ENCODE measurements around the gene MARCHF7. TPM values are rescaled to one million over a fixed set of nuclear protein-coding genes. Genes with fewer than 3 reads are reported as not detected.

MARCHF7 gene
- total and polyA plus RNA-seq, 2 of the 13 experiments (the other 11 are each of a cell fraction or from before 2014, with no cell fraction given), result 32.8 to 88.5 TPM

DNA sequence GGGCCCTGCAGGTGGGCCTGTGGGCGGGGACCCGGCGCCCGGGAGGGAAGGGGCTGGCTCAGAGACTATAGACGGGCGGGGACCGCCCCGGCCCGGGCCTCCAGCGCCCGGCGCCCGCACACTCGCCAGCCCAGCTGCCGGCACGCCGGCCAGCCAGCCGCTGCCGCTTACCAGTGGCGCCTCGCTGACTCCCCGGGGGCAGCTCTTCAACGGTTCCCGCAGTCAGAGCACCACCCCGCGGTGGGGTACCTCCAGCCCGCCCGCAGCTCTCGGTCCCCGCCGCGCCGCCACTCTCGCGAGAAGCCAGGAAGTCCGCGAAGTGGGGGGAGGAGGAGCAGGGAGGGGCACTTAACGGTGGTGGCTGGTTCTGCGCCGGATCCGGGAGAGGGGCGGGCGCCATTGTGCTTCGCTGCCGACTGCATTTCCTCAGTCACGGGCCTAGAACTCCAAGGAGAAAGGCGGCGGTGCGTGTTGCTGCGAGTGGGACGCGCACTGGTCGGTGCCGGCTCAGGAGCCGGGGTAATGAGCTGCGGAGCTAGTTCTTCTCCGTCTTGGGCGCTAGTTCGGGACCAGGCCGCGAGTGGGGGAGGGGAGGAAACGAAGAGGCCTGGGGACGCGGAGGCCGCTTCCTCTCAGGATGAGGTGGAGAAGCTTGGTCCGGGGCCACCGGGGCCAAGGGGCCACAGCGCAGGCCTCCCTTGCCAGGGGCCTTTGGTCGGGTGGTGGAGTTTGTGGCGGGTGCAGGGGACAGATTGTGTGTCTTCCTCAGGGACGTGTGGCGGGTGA, at the start of gene MARCHF7 (continued):
- TF ChIP-seq ZSCAN21 (CRISPR knock-in tag; IDR thresholded peaks at IDR 0.05; ENCODE audit: borderline replicate concordance) (peak; percentile 97; the same call in 1 of the 2 replicates), ETV6 (CRISPR knock-in tag; conservative IDR thresholded peaks at IDR 0.05) (peak; percentile 92; the same call in 1 of the 2 replicates), HNF4G (IDR thresholded peaks at IDR 0.05; ENCODE audit: borderline replicate concordance, low read depth, low read length) (no peak; the same call in 1 of the 2 replicates), HNF4G (CRISPR knock-in tag; IDR thresholded peaks at IDR 0.05; ENCODE audit: borderline replicate concordance, low read depth) (peak; percentile 71; the same call in 1 of the 2 replicates), ZNF747 (CRISPR knock-in tag; IDR thresholded peaks at IDR 0.05; ENCODE audit: borderline replicate concordance) (peak; percentile 95; the same call in 1 of the 2 replicates), ZNF879 (CRISPR knock-in tag; IDR thresholded peaks at IDR 0.05) (peak; percentile 87; the same call in 1 of the 2 replicates), ZBTB38 (CRISPR knock-in tag; IDR thresholded peaks at IDR 0.05) (peak; percentile 78), KDM5B (CRISPR knock-in tag; IDR thresholded peaks at IDR 0.05; ENCODE audit: borderline replicate concordance) (peak; percentile 99), HNRNPUL1 (IDR thresholded peaks at IDR 0.05; ENCODE audit: low read depth, low read length) (peak; percentile 48; the same call in 1 of the 2 replicates), ZNF670 (CRISPR knock-in tag; IDR thresholded peaks at IDR 0.05; ENCODE audit: borderline replicate concordance) (peak; percentile 96), PRMT3 (CRISPR knock-in tag; IDR thresholded peaks at IDR 0.05; ENCODE audit: borderline replicate concordance, low read depth) (peak; percentile 87; the same call in 1 of the 2 replicates), AKAP8 (CRISPR knock-in tag; IDR thresholded peaks at IDR 0.05) (peak; percentile 86; the same call in 1 of the 2 replicates), EZH2 (conservative IDR thresholded peaks at IDR 0.05; ENCODE audit: low read depth, low read length) (no peak)
- TF ChIP-seq, protein P1, sequence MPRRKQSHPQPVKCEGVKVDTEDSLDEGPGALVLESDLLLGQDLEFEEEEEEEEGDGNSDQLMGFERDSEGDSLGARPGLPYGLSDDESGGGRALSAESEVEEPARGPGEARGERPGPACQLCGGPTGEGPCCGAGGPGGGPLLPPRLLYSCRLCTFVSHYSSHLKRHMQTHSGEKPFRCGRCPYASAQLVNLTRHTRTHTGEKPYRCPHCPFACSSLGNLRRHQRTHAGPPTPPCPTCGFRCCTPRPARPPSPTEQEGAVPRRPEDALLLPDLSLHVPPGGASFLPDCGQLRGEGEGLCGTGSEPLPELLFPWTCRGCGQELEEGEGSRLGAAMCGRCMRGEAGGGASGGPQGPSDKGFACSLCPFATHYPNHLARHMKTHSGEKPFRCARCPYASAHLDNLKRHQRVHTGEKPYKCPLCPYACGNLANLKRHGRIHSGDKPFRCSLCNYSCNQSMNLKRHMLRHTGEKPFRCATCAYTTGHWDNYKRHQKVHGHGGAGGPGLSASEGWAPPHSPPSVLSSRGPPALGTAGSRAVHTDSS (CRISPR knock-in tag; conservative IDR thresholded peaks at IDR 0.05), result no peak
- TF ChIP-seq, protein P2, sequence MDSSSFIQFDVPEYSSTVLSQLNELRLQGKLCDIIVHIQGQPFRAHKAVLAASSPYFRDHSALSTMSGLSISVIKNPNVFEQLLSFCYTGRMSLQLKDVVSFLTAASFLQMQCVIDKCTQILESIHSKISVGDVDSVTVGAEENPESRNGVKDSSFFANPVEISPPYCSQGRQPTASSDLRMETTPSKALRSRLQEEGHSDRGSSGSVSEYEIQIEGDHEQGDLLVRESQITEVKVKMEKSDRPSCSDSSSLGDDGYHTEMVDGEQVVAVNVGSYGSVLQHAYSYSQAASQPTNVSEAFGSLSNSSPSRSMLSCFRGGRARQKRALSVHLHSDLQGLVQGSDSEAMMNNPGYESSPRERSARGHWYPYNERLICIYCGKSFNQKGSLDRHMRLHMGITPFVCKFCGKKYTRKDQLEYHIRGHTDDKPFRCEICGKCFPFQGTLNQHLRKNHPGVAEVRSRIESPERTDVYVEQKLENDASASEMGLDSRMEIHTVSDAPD (CRISPR knock-in tag; IDR thresholded peaks at IDR 0.05), result peak; percentile 92
- TF ChIP-seq, protein P3, sequence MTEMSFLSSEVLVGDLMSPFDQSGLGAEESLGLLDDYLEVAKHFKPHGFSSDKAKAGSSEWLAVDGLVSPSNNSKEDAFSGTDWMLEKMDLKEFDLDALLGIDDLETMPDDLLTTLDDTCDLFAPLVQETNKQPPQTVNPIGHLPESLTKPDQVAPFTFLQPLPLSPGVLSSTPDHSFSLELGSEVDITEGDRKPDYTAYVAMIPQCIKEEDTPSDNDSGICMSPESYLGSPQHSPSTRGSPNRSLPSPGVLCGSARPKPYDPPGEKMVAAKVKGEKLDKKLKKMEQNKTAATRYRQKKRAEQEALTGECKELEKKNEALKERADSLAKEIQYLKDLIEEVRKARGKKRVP (CRISPR knock-in tag; IDR thresholded peaks at IDR 0.05), result peak in 1 of 2 experiments; percentile 87; a peak in 2 of 4 replicates
- TF ChIP-seq, protein P4, sequence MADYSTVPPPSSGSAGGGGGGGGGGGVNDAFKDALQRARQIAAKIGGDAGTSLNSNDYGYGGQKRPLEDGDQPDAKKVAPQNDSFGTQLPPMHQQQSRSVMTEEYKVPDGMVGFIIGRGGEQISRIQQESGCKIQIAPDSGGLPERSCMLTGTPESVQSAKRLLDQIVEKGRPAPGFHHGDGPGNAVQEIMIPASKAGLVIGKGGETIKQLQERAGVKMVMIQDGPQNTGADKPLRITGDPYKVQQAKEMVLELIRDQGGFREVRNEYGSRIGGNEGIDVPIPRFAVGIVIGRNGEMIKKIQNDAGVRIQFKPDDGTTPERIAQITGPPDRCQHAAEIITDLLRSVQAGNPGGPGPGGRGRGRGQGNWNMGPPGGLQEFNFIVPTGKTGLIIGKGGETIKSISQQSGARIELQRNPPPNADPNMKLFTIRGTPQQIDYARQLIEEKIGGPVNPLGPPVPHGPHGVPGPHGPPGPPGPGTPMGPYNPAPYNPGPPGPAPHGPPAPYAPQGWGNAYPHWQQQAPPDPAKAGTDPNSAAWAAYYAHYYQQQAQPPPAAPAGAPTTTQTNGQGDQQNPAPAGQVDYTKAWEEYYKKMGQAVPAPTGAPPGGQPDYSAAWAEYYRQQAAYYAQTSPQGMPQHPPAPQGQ (CRISPR knock-in tag; IDR thresholded peaks at IDR 0.05; ENCODE audit: borderline replicate concordance), result no peak
- TF ChIP-seq, protein P5, sequence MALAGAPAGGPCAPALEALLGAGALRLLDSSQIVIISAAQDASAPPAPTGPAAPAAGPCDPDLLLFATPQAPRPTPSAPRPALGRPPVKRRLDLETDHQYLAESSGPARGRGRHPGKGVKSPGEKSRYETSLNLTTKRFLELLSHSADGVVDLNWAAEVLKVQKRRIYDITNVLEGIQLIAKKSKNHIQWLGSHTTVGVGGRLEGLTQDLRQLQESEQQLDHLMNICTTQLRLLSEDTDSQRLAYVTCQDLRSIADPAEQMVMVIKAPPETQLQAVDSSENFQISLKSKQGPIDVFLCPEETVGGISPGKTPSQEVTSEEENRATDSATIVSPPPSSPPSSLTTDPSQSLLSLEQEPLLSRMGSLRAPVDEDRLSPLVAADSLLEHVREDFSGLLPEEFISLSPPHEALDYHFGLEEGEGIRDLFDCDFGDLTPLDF (CRISPR knock-in tag; IDR thresholded peaks at IDR 0.05), result peak; percentile 85
- TF ChIP-seq, protein P6, sequence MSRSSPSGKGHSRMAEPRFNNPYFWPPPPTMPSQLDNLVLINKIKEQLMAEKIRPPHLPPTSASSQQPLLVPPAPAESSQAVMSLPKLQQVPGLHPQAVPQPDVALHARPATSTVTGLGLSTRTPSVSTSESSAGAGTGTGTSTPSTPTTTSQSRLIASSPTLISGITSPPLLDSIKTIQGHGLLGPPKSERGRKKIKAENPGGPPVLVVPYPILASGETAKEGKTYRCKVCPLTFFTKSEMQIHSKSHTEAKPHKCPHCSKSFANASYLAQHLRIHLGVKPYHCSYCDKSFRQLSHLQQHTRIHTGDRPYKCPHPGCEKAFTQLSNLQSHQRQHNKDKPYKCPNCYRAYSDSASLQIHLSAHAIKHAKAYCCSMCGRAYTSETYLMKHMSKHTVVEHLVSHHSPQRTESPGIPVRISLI (CRISPR knock-in tag; IDR thresholded peaks at IDR 0.05; ENCODE audit: borderline replicate concordance), result 0 out of 2 replicates have a peak, but pooled peaks have one; percentile 4
